ENCODE measurements around the gene METTL25B.

- TF ChIP-seq, protein P1, sequence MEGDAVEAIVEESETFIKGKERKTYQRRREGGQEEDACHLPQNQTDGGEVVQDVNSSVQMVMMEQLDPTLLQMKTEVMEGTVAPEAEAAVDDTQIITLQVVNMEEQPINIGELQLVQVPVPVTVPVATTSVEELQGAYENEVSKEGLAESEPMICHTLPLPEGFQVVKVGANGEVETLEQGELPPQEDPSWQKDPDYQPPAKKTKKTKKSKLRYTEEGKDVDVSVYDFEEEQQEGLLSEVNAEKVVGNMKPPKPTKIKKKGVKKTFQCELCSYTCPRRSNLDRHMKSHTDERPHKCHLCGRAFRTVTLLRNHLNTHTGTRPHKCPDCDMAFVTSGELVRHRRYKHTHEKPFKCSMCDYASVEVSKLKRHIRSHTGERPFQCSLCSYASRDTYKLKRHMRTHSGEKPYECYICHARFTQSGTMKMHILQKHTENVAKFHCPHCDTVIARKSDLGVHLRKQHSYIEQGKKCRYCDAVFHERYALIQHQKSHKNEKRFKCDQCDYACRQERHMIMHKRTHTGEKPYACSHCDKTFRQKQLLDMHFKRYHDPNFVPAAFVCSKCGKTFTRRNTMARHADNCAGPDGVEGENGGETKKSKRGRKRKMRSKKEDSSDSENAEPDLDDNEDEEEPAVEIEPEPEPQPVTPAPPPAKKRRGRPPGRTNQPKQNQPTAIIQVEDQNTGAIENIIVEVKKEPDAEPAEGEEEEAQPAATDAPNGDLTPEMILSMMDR (IDR thresholded peaks at IDR 0.05; ENCODE audit: insufficient read depth, low read length, poor library complexity, severe bottlenecking): no peak
- no peak for TF ChIP-seq EZH2phosphoT487 (conservative IDR thresholded peaks at IDR 0.05; ENCODE audit: low read length)
Measured at GRCh38 chr1:156740741-156741480, 12.6 kb downstream of the METTL25B start, which contains the start of gene MRPL24.

All from SU-DHL-6 (cell line).